K562 (cell line): Measurements from ENCODE around the gene HCN3. TPM values are rescaled to one million over a fixed set of nuclear protein-coding genes. Genes with fewer than 3 reads are reported as not detected.

ENCODE experiments used
- ATAC-seq: fragments of 200-7000 bp; cut with Tn5 transposase; 3 replicates; pipeline ENCODE4 v1.9.1; 2020; ENCODE audit warnings: moderate library complexity
- BruUV-seq: library from RNA; stranded (reverse); fragments of 400-500 nt; replicated peaks from 2 replicates; lab custom pipeline; 2021; lab: Mats Ljungman, UMichigan
- CTCF ChIA-PET: fragments of 300-600 bp; formaldehyde crosslinking; extraction: SDS; loops from one replicate; lab custom pipeline; 2021; ENCODE audit warnings: low intra/inter-chr PET ratio; lab: Yijun Ruan, JAX
- POLR2A ChIA-PET: fragments of 300-600, 350-650 bp; sonication (Branson Sonifier 250); formaldehyde crosslinking; extraction: SDS; loops from one replicate; lab custom pipeline; 2021; ENCODE audit warnings: antibody characterized with exemption, inconsistent platforms; lab: Yijun Ruan, JAX
- DNase-seq, 4 experiments: peaks; one replicate each; pipeline versions ENCODE4 v3.0.0 to v3.0.0-alpha.2; 2011 to 2018; ENCODE audit warnings: low spot score in 3 of 4, mixed read lengths in 3 of 4; ENCODE audit errors: extremely low read depth in 1 of 4
- FAIRE-seq: peaks from 2 replicates; lab custom pipeline; 2011; peaks lifted over from hg19 to GRCh38; lab: Jason Lieb, UNC
- H2AFZ ChIP-seq: 2 replicates; pipeline ENCODE4 v1.6.0; 2011; ENCODE audit warnings: low read depth, low read length, control low read depth, inconsistent platforms
- H3K27ac ChIP-seq: fragments of 200-600 bp; 3 replicates; pipeline ENCODE4 v1.8.0; 2011; ENCODE audit warnings: low read depth, mild to moderate bottlenecking, control low read depth, inconsistent platforms, low read length, moderate library complexity, mixed read lengths; ENCODE audit errors: extremely low read depth
- H3K27me3 ChIP-seq, 2 experiments: fragments of 300-600 bp in 1 of 2; 2 replicates in 1 of 2; 3 replicates in 1 of 2; pipeline versions ENCODE4 v1.6.0 to v1.8.0; 2011; ENCODE audit warnings: inconsistent platforms in 2 of 2, low read length in 2 of 2, mild to moderate bottlenecking in 1 of 2, mixed read lengths in 1 of 2, moderate library complexity in 1 of 2; ENCODE audit not compliant: control insufficient read depth in 2 of 2, insufficient read depth in 2 of 2
- H3K36me3 ChIP-seq: fragments of 300-600 bp; 3 replicates; pipeline ENCODE4 v1.8.0; 2011; ENCODE audit warnings: mild to moderate bottlenecking, low read length, inconsistent platforms; ENCODE audit not compliant: control insufficient read depth, insufficient read depth
- H3K4me1 ChIP-seq, 2 experiments: fragments of 200-600 bp in 1 of 2; replicated peaks in 1 of 2; 2 replicates in 1 of 2; 3 replicates in 1 of 2; pipeline versions ENCODE4 v1.5.1 to v1.8.0; 2011; ENCODE audit warnings: inconsistent platforms in 2 of 2, low read length in 2 of 2, mild to moderate bottlenecking in 1 of 2, mixed read lengths in 1 of 2, moderate library complexity in 1 of 2; ENCODE audit not compliant: control insufficient read depth in 2 of 2, insufficient read depth in 2 of 2
- H3K4me2 ChIP-seq: 2 replicates; pipeline ENCODE4 v1.6.1; 2011; ENCODE audit warnings: low read length, control low read depth, inconsistent platforms, mixed read lengths; ENCODE audit not compliant: insufficient read depth
- H3K4me3 ChIP-seq: fragments of 200-600 bp; sonication (generic), shearing (Covaris generic); 2 replicates; pipeline ENCODE4 v1.5.1; 2016; ENCODE audit warnings: control low read depth, inconsistent platforms
- H3K79me2 ChIP-seq: fragments of 200-600 bp; 3 replicates; pipeline ENCODE4 v1.8.0; 2011; ENCODE audit warnings: low read length, inconsistent platforms; ENCODE audit not compliant: control insufficient read depth, insufficient read depth
- H3K9ac ChIP-seq, 2 experiments: 2 replicates each; pipeline versions ENCODE4 v1.6.0 to v1.6.1; 2011; ENCODE audit warnings: low read depth in 2 of 2, low read length in 2 of 2, control low read depth in 1 of 2, inconsistent platforms in 1 of 2, mild to moderate bottlenecking in 1 of 2, mixed read lengths in 1 of 2; ENCODE audit not compliant: insufficient read depth in 1 of 2
- H3K9me1 ChIP-seq: one replicate; pipeline ENCODE4 v1.6.0; 2011; ENCODE audit warnings: inconsistent platforms, mild to moderate bottlenecking, low read length, moderate library complexity; ENCODE audit not compliant: control insufficient read depth, insufficient read depth
- H3K9me3 ChIP-seq: replicated peaks from 2 replicates; pipeline ENCODE4 v1.5.1; 2011; ENCODE audit warnings: low read depth, low read length, inconsistent platforms; ENCODE audit not compliant: control insufficient read depth, insufficient read depth
- H4K20me1 ChIP-seq: replicated peaks from 2 replicates; pipeline ENCODE4 v1.6.1; 2011; ENCODE audit warnings: low read length, inconsistent platforms, mixed read lengths; ENCODE audit not compliant: control insufficient read depth, insufficient read depth
- CSDE1 ChIP-seq, 2 experiments: fragments of 450-650 bp; IDR thresholded peaks; 2 replicates each; pipeline ENCODE4 v1.6.1; 2016; ENCODE audit warnings: mild to moderate bottlenecking in 1 of 2
- FOXM1 ChIP-seq, 2 experiments: fragments of 450-650 bp in 1 of 2; sonication (generic) in 1 of 2; formaldehyde crosslinking in 1 of 2; IDR thresholded peaks; 2 replicates each; pipeline versions ENCODE4 v1.6.1 to v1.9.0; 2017 to 2022; ENCODE audit warnings: low read depth in 2 of 2, mild to moderate bottlenecking in 2 of 2, missing genetic modification reagents in 1 of 2, moderate library complexity in 1 of 2
- MTA3 ChIP-seq: fragments of 450-650 bp; formaldehyde crosslinking; IDR thresholded peaks from 2 replicates; pipeline ENCODE4 v1.6.1; 2017; ENCODE audit warnings: mild to moderate bottlenecking, borderline replicate concordance
- WGBS: fragments of 100-300 bp; shearing (Covaris generic); methylation state at CpG from one replicate; pipeline ENCODE4 v1.1.6; 2016; ENCODE audit warnings: low coverage, mixed read lengths; ENCODE audit not compliant: insufficient coverage; ENCODE audit errors: missing lambda C conversion rate; 5-methylcytosine and 5-hydroxymethylcytosine counted together
- in situ Hi-C: fragments of 300-500 bp; cut with MboI; formaldehyde crosslinking; loops from 4 replicates; pipeline ENCODE4 v1.15.0; 2018; ENCODE audit warnings: inconsistent platforms, mixed read lengths
- intact Hi-C: fragments of 100-400 bp; cut with micrococcal nuclease; formaldehyde crosslinking; loops from 2 replicates; pipeline ENCODE4 v1.14.2; 2022
- polyA plus RNA-seq, 8 experiments: library from polyadenylated mRNA; depleted of rRNA in 4 of 8; stranded (reverse) in 5 of 8; unstranded in 3 of 8; fragments of >200 nt; fragmentation: Nextera tagmentation in 2 of 8; fragmentation: Illumina TruSeq in 1 of 8; extraction: Ambion mirVana in 2 of 8; extraction: Trizol in 1 of 8; gene quantifications; 2 replicates each; pipeline versions ENCODE4 v1.2.1 to v1.2.3, GENCODE V29; 2011 to 2014; ENCODE audit warnings: inconsistent platforms in 1 of 8, missing spikeins in 1 of 8
- total RNA-seq, 7 experiments: library from RNA; depleted of rRNA in 6 of 7; stranded (reverse); fragments of >200 nt in 6 of 7; fragmentation: Illumina TruSeq in 2 of 7; extraction: Trizol in 2 of 7; gene quantifications; 2 replicates each; pipeline versions ENCODE4 v1.2.1 to v1.2.3, GENCODE V29; 2011 to 2021; ENCODE audit warnings: low replicate concordance in 1 of 7
- TF ChIP-seq, protein P1 (sequence below): sonication (generic); formaldehyde crosslinking; IDR thresholded peaks from 2 replicates; pipeline ENCODE4 v1.8.1; 2022; ENCODE audit warnings: missing genetic modification reagents
- TF ChIP-seq, protein P2 (sequence below), 2 experiments: fragments of 450-650 bp; IDR thresholded peaks; 2 replicates each; pipeline ENCODE4 v1.6.1; 2016; ENCODE audit warnings: mild to moderate bottlenecking in 2 of 2, borderline replicate concordance in 1 of 2, low read depth in 1 of 2, moderate library complexity in 1 of 2
- TF ChIP-seq, protein P3 (sequence below): fragments of 450-650 bp; IDR thresholded peaks from 2 replicates; pipeline ENCODE4 v1.6.1; 2016
- TF ChIP-seq, protein P4 (sequence below): sonication (generic); formaldehyde crosslinking; IDR thresholded peaks from 2 replicates; pipeline ENCODE4 v1.9.0; 2022; ENCODE audit warnings: mild to moderate bottlenecking, missing genetic modification reagents
- TF ChIP-seq, protein P5 (sequence below): sonication (generic); formaldehyde crosslinking; IDR thresholded peaks from 2 replicates; pipeline ENCODE4 v1.8.0; 2022; ENCODE audit warnings: missing genetic modification reagents, mild to moderate bottlenecking, moderate library complexity, borderline replicate concordance

The HCN3 gene
- total and polyA plus RNA-seq, 9 of the 15 experiments (the other 6 are each of a cell fraction or from before 2014, with no cell fraction given): 0.91 to 9.7 (median 3.9) TPM

DNA sequence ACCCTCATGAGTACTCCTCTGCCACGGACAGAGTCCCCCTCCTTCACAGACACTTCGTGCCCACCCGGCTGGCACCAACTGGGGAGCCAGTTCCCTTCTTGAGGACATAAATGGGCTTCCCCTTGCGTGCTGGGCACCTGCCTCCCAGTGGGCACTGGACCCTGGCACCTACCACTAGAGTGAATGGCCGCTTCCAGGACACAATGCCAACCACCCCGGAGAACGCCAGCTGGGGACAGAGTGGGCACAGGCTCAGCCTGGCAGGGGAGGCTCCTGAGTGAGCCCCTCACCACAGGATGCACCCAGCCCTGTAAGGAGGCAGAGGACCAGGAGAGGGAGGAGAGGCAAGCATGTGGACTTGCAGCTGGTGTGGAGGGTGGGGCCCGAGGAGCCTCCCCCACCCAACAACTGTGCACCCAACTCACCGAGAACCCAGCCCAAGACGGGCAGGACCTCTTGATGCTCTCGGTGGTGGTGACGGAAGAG is 23.0 kb upstream of the HCN3 start:
- no TSS peak for BruUV-seq
- CTCF ChIA-PET: interaction anchor here (1.2 kb wide), 1 partner anchor 69 kb away, joined by 4 read pairs; no protein-coding TSS in a partner anchor
- no peak for ATAC-seq
- TF ChIP-seq, protein P1, sequence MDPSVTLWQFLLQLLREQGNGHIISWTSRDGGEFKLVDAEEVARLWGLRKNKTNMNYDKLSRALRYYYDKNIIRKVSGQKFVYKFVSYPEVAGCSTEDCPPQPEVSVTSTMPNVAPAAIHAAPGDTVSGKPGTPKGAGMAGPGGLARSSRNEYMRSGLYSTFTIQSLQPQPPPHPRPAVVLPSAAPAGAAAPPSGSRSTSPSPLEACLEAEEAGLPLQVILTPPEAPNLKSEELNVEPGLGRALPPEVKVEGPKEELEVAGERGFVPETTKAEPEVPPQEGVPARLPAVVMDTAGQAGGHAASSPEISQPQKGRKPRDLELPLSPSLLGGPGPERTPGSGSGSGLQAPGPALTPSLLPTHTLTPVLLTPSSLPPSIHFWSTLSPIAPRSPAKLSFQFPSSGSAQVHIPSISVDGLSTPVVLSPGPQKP: no peak
- TF ChIP-seq, protein P2, sequence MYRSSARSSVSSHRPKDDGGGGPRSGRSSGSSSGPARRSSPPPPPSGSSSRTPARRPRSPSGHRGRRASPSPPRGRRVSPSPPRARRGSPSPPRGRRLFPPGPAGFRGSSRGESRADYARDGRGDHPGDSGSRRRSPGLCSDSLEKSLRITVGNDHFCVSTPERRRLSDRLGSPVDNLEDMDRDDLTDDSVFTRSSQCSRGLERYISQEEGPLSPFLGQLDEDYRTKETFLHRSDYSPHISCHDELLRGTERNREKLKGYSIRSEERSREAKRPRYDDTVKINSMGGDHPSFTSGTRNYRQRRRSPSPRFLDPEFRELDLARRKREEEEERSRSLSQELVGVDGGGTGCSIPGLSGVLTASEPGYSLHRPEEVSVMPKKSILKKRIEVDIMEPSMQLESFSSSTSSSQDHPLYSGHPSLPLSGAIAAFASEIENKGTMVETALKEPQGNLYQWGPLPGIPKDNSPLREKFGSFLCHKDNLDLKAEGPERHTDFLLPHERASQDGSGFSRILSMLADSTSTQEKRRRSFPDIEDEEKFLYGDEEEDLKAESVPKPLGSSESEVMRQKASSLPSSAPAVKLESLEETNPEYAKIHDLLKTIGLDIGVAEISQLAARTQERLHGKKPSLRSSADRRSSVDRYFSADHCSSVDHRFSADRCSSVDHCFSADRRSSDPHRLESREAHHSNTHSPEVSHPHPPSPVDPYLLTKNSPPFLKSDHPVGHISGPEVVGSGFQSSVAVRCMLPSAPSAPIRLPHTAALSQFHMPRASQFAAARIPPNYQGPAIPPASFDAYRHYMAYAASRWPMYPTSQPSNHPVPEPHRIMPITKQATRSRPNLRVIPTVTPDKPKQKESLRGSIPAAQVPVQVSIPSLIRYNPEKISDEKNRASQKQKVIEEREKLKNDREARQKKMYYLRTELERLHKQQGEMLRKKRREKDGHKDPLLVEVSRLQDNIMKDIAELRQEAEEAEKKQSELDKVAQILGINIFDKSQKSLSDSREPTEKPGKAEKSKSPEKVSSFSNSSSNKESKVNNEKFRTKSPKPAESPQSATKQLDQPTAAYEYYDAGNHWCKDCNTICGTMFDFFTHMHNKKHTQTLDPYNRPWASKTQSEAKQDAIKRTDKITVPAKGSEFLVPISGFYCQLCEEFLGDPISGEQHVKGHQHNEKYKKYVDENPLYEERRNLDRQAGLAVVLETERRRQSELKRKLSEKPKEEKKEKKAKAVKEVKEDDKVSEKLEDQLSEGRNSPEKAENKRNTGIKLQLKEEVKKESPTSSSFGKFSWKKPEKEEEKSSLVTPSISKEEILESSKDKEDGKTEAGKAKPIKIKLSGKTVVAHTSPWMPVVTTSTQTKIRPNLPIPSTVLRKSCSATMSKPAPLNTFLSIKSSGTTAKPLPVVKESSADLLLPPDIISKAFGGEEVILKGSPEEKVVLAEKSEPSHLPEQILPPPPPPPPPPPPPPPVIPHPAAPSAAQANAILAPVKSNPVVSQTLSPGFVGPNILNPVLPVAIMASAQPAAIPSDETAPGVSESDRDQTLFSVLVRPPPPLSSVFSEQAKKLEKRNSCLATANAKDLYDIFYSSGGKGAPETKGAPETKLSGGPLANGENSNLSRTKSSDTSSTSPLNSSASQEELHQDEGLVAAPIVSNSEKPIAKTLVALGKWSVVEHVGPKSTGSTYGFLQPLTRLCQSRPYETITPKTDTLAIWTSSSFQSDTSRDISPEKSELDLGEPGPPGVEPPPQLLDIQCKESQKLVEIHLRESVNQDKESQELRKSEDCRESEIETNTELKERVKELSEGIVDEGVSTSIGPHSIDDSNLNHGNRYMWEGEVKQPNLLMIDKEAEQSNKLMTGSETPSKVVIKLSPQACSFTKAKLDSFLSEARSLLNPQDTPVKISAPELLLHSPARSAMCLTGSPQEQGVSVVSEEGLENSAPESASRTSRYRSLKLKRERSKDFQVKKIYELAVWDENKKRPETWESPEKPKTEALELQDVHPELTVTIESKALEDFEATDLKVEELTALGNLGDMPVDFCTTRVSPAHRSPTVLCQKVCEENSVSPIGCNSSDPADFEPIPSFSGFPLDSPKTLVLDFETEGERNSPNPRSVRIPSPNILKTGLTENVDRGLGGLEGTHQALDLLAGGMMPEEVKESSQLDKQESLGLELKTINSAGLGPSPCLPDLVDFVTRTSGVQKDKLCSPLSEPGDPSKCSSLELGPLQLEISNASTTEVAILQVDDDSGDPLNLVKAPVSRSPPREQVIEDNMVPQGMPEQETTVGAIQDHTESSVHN (IDR thresholded peaks at IDR 0.05; ENCODE audit: borderline replicate concordance in 1 of 2, low read depth in 1 of 2): no peak
- TF ChIP-seq, protein P3, sequence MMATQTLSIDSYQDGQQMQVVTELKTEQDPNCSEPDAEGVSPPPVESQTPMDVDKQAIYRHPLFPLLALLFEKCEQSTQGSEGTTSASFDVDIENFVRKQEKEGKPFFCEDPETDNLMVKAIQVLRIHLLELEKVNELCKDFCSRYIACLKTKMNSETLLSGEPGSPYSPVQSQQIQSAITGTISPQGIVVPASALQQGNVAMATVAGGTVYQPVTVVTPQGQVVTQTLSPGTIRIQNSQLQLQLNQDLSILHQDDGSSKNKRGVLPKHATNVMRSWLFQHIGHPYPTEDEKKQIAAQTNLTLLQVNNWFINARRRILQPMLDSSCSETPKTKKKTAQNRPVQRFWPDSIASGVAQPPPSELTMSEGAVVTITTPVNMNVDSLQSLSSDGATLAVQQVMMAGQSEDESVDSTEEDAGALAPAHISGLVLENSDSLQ: no peak
- TF ChIP-seq, protein P4, sequence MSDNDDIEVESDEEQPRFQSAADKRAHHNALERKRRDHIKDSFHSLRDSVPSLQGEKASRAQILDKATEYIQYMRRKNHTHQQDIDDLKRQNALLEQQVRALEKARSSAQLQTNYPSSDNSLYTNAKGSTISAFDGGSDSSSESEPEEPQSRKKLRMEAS (CRISPR knock-in tag): peak; percentile 10; the same call in 1 of the 2 replicates
- TF ChIP-seq MTA3: 0 out of 2 replicates have a peak, but pooled peaks have one; percentile 7
- TF ChIP-seq FOXM1 (IDR thresholded peaks at IDR 0.05; ENCODE audit: low read depth): no peak
- 0 out of 2 replicates have a peak, but pooled peaks have one; percentile 10 for TF ChIP-seq FOXM1 (CRISPR knock-in tag; IDR thresholded peaks at IDR 0.05; ENCODE audit: low read depth)
- TF ChIP-seq CSDE1 (IDR thresholded peaks at IDR 0.05): no peak
- TF ChIP-seq, protein P5, sequence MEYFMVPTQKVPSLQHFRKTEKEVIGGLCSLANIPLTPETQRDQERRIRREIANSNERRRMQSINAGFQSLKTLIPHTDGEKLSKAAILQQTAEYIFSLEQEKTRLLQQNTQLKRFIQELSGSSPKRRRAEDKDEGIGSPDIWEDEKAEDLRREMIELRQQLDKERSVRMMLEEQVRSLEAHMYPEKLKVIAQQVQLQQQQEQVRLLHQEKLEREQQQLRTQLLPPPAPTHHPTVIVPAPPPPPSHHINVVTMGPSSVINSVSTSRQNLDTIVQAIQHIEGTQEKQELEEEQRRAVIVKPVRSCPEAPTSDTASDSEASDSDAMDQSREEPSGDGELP (CRISPR knock-in tag): peak; percentile 58; the same call in 1 of the 2 replicates

More for the DNA sequence above, 23.0 kb upstream of the HCN3 start:
- Histone ChIP-seq H3K9me3 (no peaks in the 10 kb centered on the region), H3K4me2 (peak overlapping the region; percentile 81), H3K9ac (peak overlapping the region; percentile 75 to 97; a peak in 3 of 4 replicates), H4K20me1 (no peaks in the 10 kb centered on the region), H3K27ac (peak overlapping the region; percentile 65; the same call in 2 of the 3 replicates), H3K9me1 (no peaks in the 10 kb centered on the region), H2AFZ (peak overlapping the region; percentile 93; the same call in 1 of the 2 replicates), H3K27me3 (no peaks in the 10 kb centered on the region), H3K4me1 (peaks cover 25 to 48% of the 10 kb centered on the region in 2 experiments), H3K4me3 (peak overlapping the region; percentile 58), H3K79me2 (peaks cover 18% of the 10 kb centered on the region), H3K36me3 (peaks cover 35% of the 10 kb centered on the region; the same call in 2 of the 3 replicates)
- POLR2A ChIA-PET: no interaction called here
- DNase-seq: peak in 2 of 4 experiments; percentile 23 to 31
- in situ Hi-C loops (loop anchor here (10.0 kb wide), 1 partner anchor 341 kb away; no protein-coding TSS in a partner anchor), intact Hi-C loops (loop anchor here (5.0 to 10.0 kb wide), 2 partner anchors 251 to 338 kb away; no protein-coding TSS in a partner anchor)
- 48% methylated on average over 10 of the region's 12 CpGs for WGBS
- no peak for FAIRE-seq
